CD14-positive monocyte (primary cell): ENCODE results near the gene CHRNE. TPM values are rescaled to one million over a fixed set of nuclear protein-coding genes. Genes with fewer than 3 reads are reported as not detected.

Source experiments
- DNase-seq, 3 donors: peaks; one replicate each; pipeline ENCODE4 v3.0.0-alpha.2; 2011 to 2022
- H2AFZ ChIP-seq: 2 replicates; pipeline ENCODE4 v1.6.0; 2012; ENCODE audit warnings: mild to moderate bottlenecking, low read depth, low read length, inconsistent platforms; ENCODE audit not compliant: insufficient read depth, poor library complexity, severe bottlenecking
- H3K27ac ChIP-seq, 2 donors: 1 replicate in 1 of 2; 2 replicates in 1 of 2; pipeline ENCODE4 v1.5.1; 2012 to 2013; ENCODE audit warnings: low read length in 2 of 2, control low read depth in 1 of 2, inconsistent platforms in 1 of 2, low read depth in 1 of 2, mild to moderate bottlenecking in 1 of 2
- H3K27me3 ChIP-seq, 2 donors: one replicate each; pipeline versions ENCODE4 v1.6.0 to v1.6.1; 2011 to 2013; ENCODE audit warnings: low read length in 2 of 2; ENCODE audit not compliant: control insufficient read depth in 2 of 2, insufficient read depth in 2 of 2
- H3K36me3 ChIP-seq, 2 donors: replicated peaks in 1 of 2; 1 replicate in 1 of 2; 2 replicates in 1 of 2; pipeline versions ENCODE4 v1.5.1 to v1.6.1; 2012 to 2013; ENCODE audit warnings: low read length in 2 of 2, control low read depth in 1 of 2, inconsistent platforms in 1 of 2, mild to moderate bottlenecking in 1 of 2; ENCODE audit not compliant: insufficient read depth in 2 of 2, control insufficient read depth in 1 of 2
- H3K4me1 ChIP-seq, 2 donors: 1 replicate in 1 of 2; 2 replicates in 1 of 2; pipeline versions ENCODE4 v1.5.1 to v1.6.1; 2012 to 2013; ENCODE audit warnings: low read length in 2 of 2, control low read depth in 1 of 2, inconsistent platforms in 1 of 2, mild to moderate bottlenecking in 1 of 2, moderate library complexity in 1 of 2; ENCODE audit not compliant: insufficient read depth in 2 of 2, control insufficient read depth in 1 of 2
- H3K4me2 ChIP-seq: replicated peaks from 2 replicates; pipeline ENCODE3; 2012; ENCODE audit warnings: low read length, moderate library complexity, mild to moderate bottlenecking; ENCODE audit not compliant: poor library complexity, severe bottlenecking; ENCODE audit errors: extremely low read depth
- H3K4me3 ChIP-seq, 3 experiments: fragments of 200-600 bp in 1 of 3; sonication (generic) in 1 of 3; replicated peaks in 1 of 3; 1 replicate in 2 of 3; 2 replicates in 1 of 3; pipeline ENCODE4 v1.5.1; 2011 to 2013; ENCODE audit warnings: low read length in 3 of 3, mild to moderate bottlenecking in 3 of 3, control low read depth in 2 of 3, low read depth in 2 of 3, inconsistent platforms in 1 of 3, moderate library complexity in 1 of 3
- H3K79me2 ChIP-seq: 2 replicates; pipeline ENCODE4 v1.6.0; 2012; ENCODE audit warnings: mild to moderate bottlenecking, control low read depth, inconsistent platforms, low read length, moderate library complexity; ENCODE audit not compliant: insufficient read depth
- H3K9ac ChIP-seq: 2 replicates; pipeline ENCODE4 v1.6.0; 2017; ENCODE audit warnings: low read length, mild to moderate bottlenecking; ENCODE audit not compliant: insufficient read depth, poor library complexity, severe bottlenecking
- H3K9me3 ChIP-seq, 2 donors: replicated peaks in 1 of 2; 1 replicate in 1 of 2; 2 replicates in 1 of 2; pipeline versions ENCODE4 v1.5.1 to v1.6.1; 2012 to 2013; ENCODE audit warnings: low read length in 2 of 2, control low read depth in 1 of 2; ENCODE audit not compliant: control insufficient read depth in 1 of 2, insufficient read depth in 1 of 2
- H4K20me1 ChIP-seq: 2 replicates; pipeline ENCODE4 v1.6.0; 2012; ENCODE audit warnings: mild to moderate bottlenecking, low read length, control low read depth, moderate library complexity; ENCODE audit not compliant: insufficient read depth
- H3K27ac Mint-ChIP-seq, 7 donors: one replicate each; pipeline ENCODE4 v1.8.0; 2020; ENCODE audit warnings: mild to moderate bottlenecking in 7 of 7, mixed read lengths in 7 of 7, moderate library complexity in 6 of 7, inconsistent platforms in 2 of 7
- H3K27me3 Mint-ChIP-seq, 3 donors: one replicate each; pipeline ENCODE4 v1.8.0; 2021 to 2022; ENCODE audit warnings: low read depth in 3 of 3, mild to moderate bottlenecking in 3 of 3, mixed read lengths in 3 of 3, moderate library complexity in 3 of 3, inconsistent platforms in 1 of 3
- H3K36me3 Mint-ChIP-seq, 2 donors: one replicate each; pipeline ENCODE4 v1.8.0; 2020; ENCODE audit warnings: mixed read lengths in 2 of 2, inconsistent platforms in 1 of 2, mild to moderate bottlenecking in 1 of 2
- H3K4me1 Mint-ChIP-seq: one replicate; pipeline ENCODE4 v1.8.0; 2020; ENCODE audit warnings: mild to moderate bottlenecking, mixed read lengths
- H3K4me3 Mint-ChIP-seq, 2 donors: one replicate each; pipeline ENCODE4 v1.8.0; 2020; ENCODE audit warnings: mild to moderate bottlenecking in 2 of 2, mixed read lengths in 2 of 2, moderate library complexity in 1 of 2
- H3K9me3 Mint-ChIP-seq, 7 donors: one replicate each; pipeline ENCODE4 v1.8.0; 2020 to 2022; ENCODE audit warnings: mixed read lengths in 7 of 7, mild to moderate bottlenecking in 6 of 7, moderate library complexity in 6 of 7, inconsistent platforms in 2 of 7
- CTCF ChIP-seq: fragments of 200-600 bp; IDR thresholded peaks from one replicate; pipeline ENCODE4 v1.8.0; 2022; ENCODE audit warnings: antibody characterized with exemption, mild to moderate bottlenecking
- WGBS: methylation state at CpG from one replicate; pipeline ENCODE4 v1.1.5; 2013; ENCODE audit warnings: missing lambda C conversion rate; ENCODE audit not compliant: insufficient coverage; 5-methylcytosine and 5-hydroxymethylcytosine counted together
- intact Hi-C, 2 donors: fragments of 100-400 bp; cut with micrococcal nuclease; formaldehyde crosslinking; loops; one replicate each; pipeline versions ENCODE4 v1.15.0 to v1.15.1; 2023
- polyA plus RNA-seq, 3 donors: library from polyadenylated mRNA; depleted of rRNA in 1 of 3; unstranded in 2 of 3; stranded (reverse) in 1 of 3; fragments of 300-500 nt in 2 of 3; fragments of >200 nt in 1 of 3; fragmentation: Illumina TruSeq in 2 of 3; gene quantifications; 1 replicate in 2 of 3; 2 replicates in 1 of 3; pipeline ENCODE4 v1.2.3, GENCODE V29; 2012 to 2021

The CHRNE gene
- polyA plus RNA-seq, 3 donors, result 0.54 to 12.6 (median 2.1) TPM

DNA sequence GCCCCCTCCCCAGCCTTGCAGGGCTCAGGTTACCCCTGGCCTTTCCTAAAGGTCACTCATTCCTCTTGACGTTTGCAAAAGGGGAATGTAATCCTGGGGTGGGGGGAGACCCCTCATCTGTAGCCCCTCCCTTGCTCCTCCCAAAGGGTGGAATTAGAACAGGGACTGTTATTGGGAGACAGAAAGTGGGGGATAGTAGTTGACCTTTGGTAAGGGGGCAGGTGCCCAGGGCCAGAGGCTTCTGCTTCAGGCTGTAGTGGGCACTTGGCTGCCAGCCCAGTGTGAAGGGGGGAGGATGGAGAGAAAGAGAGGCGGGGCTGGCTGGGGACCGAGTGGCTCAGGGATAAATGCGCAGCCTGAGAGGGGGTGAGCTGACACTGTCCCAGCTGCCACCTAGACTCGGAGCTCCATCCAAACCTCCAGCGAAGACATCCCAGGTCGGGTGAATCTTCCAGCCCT is 47.9 kb upstream of the CHRNE start, which contains the start of gene ENO3:
TSS of gene ENO3 (plus strand) at position 374 of the 459 bp plus-strand sequence. CDS start 711 bp downstream, outside the sequence.
- H3K27me3 ChIP-seq, result no peaks in the 10 kb centered on the region
- H3K9me3 ChIP-seq, result no peaks in the 10 kb centered on the region
- DNase-seq, result no peak
- peak within 1 kb of the TSS; percentile 98 for H3K4me2 ChIP-seq
- Mint-ChIP-seq H3K27me3 (peaks cover 2 to 8% (median 3%) of the 10 kb centered on the region in 3 donors), H3K27ac (peak within 1 kb of the TSS; percentile 89 to 98 (median 93)), H3K4me1 (peaks cover 27% of the 10 kb centered on the region), H3K36me3 (peaks cover 10 to 16% of the 10 kb centered on the region in 2 donors), H3K9me3 (no peaks in the 10 kb centered on the region), H3K4me3 (peak within 1 kb of the TSS; percentile 80 to 88)
- intact Hi-C loops, result loop anchor here in 1 of 2 donors (5.0 kb wide), 1 partner anchor 37 kb away; the partner anchor contains the start of gene CAMTA2
- no peak for TF ChIP-seq CTCF
- H3K36me3 ChIP-seq, result peaks cover 11% of the 10 kb centered on the region in 2 donors
- peaks cover 34% of the 10 kb centered on the region for H3K79me2 ChIP-seq
- H3K4me1 ChIP-seq, result peaks cover 25 to 42% of the 10 kb centered on the region in 2 donors
- peak within 1 kb of the TSS; percentile 94 for H3K27ac ChIP-seq
- 60% methylated on average over 3 of the region's 7 CpGs for WGBS
- peak within 1 kb of the TSS; percentile 70 for H2AFZ ChIP-seq
- peaks cover 26% of the 10 kb centered on the region for H4K20me1 ChIP-seq
- peak within 1 kb of the TSS; percentile 80 for H3K9ac ChIP-seq
- H3K4me3 ChIP-seq, result peak within 1 kb of the TSS; percentile 21 to 94 (median 56)

DNA sequence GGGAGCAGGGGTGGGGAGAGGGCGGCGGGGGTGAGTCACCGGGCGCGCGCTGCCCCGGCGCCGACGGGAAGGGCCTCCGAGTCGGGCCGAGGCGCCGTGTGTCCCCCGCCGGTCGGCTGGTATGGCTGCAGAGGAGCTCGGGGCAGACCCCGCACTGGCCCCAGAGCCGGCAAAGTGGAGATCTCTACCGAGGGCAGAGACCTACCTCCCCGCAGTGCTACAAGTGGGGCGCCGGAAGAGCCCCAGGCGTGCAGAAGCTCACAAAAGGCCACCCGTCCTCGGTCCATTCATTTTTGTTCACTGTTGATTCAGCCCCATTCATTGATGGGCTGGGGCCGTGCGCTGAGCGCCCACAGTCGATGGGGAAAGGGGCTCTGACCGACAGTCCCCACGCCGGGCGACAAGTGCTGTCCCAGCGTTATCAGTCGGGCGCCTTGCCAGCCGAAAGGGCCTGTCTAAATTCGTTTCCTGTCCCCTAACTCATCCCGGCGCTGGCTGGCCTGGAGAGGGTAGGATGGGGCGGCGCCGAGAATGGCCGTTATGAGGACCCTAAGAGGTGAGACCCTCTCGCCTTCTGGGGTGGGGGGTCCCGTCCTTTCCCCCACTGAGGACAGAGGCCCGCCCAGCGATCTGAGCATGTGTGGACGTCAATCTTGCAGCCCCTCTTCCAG is 47.3 kb upstream of the CHRNE start:
- Histone ChIP-seq H3K27ac (peak overlapping the region; percentile 94), H4K20me1 (peaks cover 32% of the 10 kb centered on the region), H3K9me3 (no peaks in the 10 kb centered on the region), H3K4me1 (peaks cover 31 to 48% of the 10 kb centered on the region in 2 donors), H2AFZ (peak overlapping the region; percentile 70), H3K36me3 (peaks cover 15 to 16% of the 10 kb centered on the region in 2 donors), H3K79me2 (peaks cover 40% of the 10 kb centered on the region), H3K9ac (peak overlapping the region; percentile 80), H3K4me3 (peak overlapping the region; percentile 21 to 94 (median 56)), H3K4me2 (peak overlapping the region; percentile 98), H3K27me3 (no peaks in the 10 kb centered on the region)
- Mint-ChIP-seq H3K9me3 (no peaks in the 10 kb centered on the region), H3K4me3 (peak overlapping the region; percentile 80 to 88), H3K27me3 (peaks cover 2 to 8% (median 3%) of the 10 kb centered on the region in 3 donors), H3K4me1 (peaks cover 33% of the 10 kb centered on the region), H3K36me3 (peaks cover 16 to 18% of the 10 kb centered on the region in 2 donors), H3K27ac (peak overlapping the region; percentile 89 to 98 (median 93))
- TF ChIP-seq CTCF, result no peak
- intact Hi-C loops, result loop anchor here in 1 of 2 donors (5.0 kb wide), 1 partner anchor 37 kb away; the partner anchor contains the start of gene CAMTA2
- under 1% methylated on average over 40 of the region's 52 CpGs for WGBS
- DNase-seq, result peak in 2 of 3 donors; percentile 36 to 56
